GM21528 (cell line): ENCODE results near the gene NSMF.

Experiments
- ATAC-seq: cut with Tn5 transposase; IDR thresholded peaks from one replicate; pipeline ENCODE4 v1.9.1; 2021; ENCODE audit warnings: mild to moderate bottlenecking, moderate library complexity; ENCODE audit not compliant: unreplicated experiment, low FRiP score

NSMF gene

GRCh38 chr9:137492464-137493363, 33.6 kb upstream of the NSMF start:
- ATAC-seq, result no peak

GRCh38 chr9:137491735-137492432, 32.8 kb upstream of the NSMF start:
- ATAC-seq, result no peak

GRCh38 chr9:137490532-137491186, 31.5 kb upstream of the NSMF start:
- no peak for ATAC-seq

GRCh38 chr9:137488906-137489305, 29.8 kb upstream of the NSMF start:
- no peak for ATAC-seq

GRCh38 chr9:137488327-137488653, 29.2 kb upstream of the NSMF start:
- ATAC-seq, result no peak

GRCh38 chr9:137487454-137488326, 28.6 kb upstream of the NSMF start:
- no peak for ATAC-seq

GRCh38 chr9:137486545-137487453, 27.7 kb upstream of the NSMF start:
- ATAC-seq, result no peak

GRCh38 chr9:137486141-137486490, 27.0 kb upstream of the NSMF start:
- ATAC-seq, result no peak

- no peak for ATAC-seq
Observed at GRCh38 chr9:137485343-137486140, 26.4 kb upstream of the NSMF start.

GRCh38 chr9:137484551-137485315, 25.6 kb upstream of the NSMF start:
- no peak for ATAC-seq

GRCh38 chr9:137482094-137482781, 23.1 kb upstream of the NSMF start:
- no peak for ATAC-seq

GRCh38 chr9:137480686-137481683, 21.9 kb upstream of the NSMF start:
- ATAC-seq, result no peak

GRCh38 chr9:137479892-137480685, 21.0 kb upstream of the NSMF start:
- ATAC-seq, result no peak

GRCh38 chr9:137478962-137479861, 20.1 kb upstream of the NSMF start:
- no peak for ATAC-seq

GRCh38 chr9:137478613-137478961, 19.5 kb upstream of the NSMF start:
- ATAC-seq, result no peak
